ENCODE data around the gene RNGTT. TPM values are rescaled to one million over a fixed set of nuclear protein-coding genes. Genes with fewer than 3 reads are reported as not detected.

The RNGTT gene
- total RNA-seq, 2 experiments from 2014 or later: 11.6 to 12.4 TPM

GRCh38 chr6:88914895-88915598 lies 48.4 kb downstream of the RNGTT start:
- H3K9me3 ChIP-seq (ENCODE audit: control insufficient read depth in 1 of 2, insufficient read depth in 1 of 2, low read length in 2 of 2): no peaks in the 10 kb centered on the region
- Mint-ChIP-seq H3K27me3 (no peaks in the 10 kb centered on the region), H3K4me1 (ENCODE audit: low read depth) (peaks cover 63% of the 10 kb centered on the region), H3K27ac (no peak overlapping the region), H3K36me3 (ENCODE audit: low read depth) (peaks cover 57% of the 10 kb centered on the region), H3K4me3 (no peak overlapping the region), H3K9me3 (peaks cover 6% of the 10 kb centered on the region)
- intact Hi-C loops (cut with DNase I, micrococcal nuclease): no loop called here
- H3K36me3 ChIP-seq (ENCODE audit: insufficient read depth, low read length): no peaks in the 10 kb centered on the region
- H3K4me1 ChIP-seq (ENCODE audit: insufficient read depth, low read length): no peaks in the 10 kb centered on the region
- CTCF ChIA-PET: no interaction called here
- H3K27ac ChIP-seq (ENCODE audit: low read depth in 1 of 2, low read length in 2 of 2): no peak overlapping the region
- TF ChIP-seq, protein P1, sequence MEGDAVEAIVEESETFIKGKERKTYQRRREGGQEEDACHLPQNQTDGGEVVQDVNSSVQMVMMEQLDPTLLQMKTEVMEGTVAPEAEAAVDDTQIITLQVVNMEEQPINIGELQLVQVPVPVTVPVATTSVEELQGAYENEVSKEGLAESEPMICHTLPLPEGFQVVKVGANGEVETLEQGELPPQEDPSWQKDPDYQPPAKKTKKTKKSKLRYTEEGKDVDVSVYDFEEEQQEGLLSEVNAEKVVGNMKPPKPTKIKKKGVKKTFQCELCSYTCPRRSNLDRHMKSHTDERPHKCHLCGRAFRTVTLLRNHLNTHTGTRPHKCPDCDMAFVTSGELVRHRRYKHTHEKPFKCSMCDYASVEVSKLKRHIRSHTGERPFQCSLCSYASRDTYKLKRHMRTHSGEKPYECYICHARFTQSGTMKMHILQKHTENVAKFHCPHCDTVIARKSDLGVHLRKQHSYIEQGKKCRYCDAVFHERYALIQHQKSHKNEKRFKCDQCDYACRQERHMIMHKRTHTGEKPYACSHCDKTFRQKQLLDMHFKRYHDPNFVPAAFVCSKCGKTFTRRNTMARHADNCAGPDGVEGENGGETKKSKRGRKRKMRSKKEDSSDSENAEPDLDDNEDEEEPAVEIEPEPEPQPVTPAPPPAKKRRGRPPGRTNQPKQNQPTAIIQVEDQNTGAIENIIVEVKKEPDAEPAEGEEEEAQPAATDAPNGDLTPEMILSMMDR (IDR thresholded peaks at IDR 0.05): no peak
- no peak for DNase-seq
- H3K4me3 ChIP-seq (ENCODE audit: low read length): no peak overlapping the region
- no peaks in the 10 kb centered on the region for H3K27me3 ChIP-seq (ENCODE audit: control insufficient read depth in 1 of 2, insufficient read depth in 2 of 2, low read length in 2 of 2)
- ATAC-seq (ENCODE audit: poor library complexity): no peak
- POLR2A ChIA-PET: no interaction called here

DNA sequence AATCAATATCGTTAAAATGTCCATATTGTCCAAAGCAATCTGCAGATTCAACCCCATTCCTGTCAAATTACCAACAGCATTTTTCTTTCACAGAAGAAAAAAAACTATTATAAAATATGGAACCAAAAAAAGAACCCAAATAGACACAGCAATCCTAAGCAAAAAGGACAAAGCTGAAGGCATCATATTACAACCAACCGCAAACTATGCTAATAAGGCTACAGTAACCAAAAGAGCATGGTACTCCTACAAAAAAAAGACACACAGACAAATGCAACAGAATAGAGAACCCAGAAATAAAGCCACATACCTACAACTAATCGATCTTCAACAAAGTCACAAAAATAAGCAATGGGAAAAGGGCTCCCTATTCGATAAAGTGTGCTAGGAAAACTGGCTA lies 49.2 kb downstream of the RNGTT start:
- H3K9me3 ChIP-seq (ENCODE audit: control insufficient read depth in 1 of 2, insufficient read depth in 1 of 2, low read length in 2 of 2): no peaks in the 10 kb centered on the region
- no peak for DNase-seq
- Mint-ChIP-seq H3K27ac (no peak overlapping the region), H3K4me3 (no peak overlapping the region), H3K27me3 (no peaks in the 10 kb centered on the region), H3K4me1 (ENCODE audit: low read depth) (peaks cover 71% of the 10 kb centered on the region), H3K9me3 (peaks cover 6% of the 10 kb centered on the region), H3K36me3 (ENCODE audit: low read depth) (peaks cover 54% of the 10 kb centered on the region)
- H3K36me3 ChIP-seq (ENCODE audit: insufficient read depth, low read length): no peaks in the 10 kb centered on the region
- intact Hi-C loops (cut with DNase I, micrococcal nuclease): no loop called here
- H3K27me3 ChIP-seq (ENCODE audit: control insufficient read depth in 1 of 2, insufficient read depth in 2 of 2, low read length in 2 of 2): no peaks in the 10 kb centered on the region
- ChIA-PET POLR2A (no interaction called here), CTCF (no interaction called here)
- no peak overlapping the region for H3K4me3 ChIP-seq (ENCODE audit: low read length)
- ATAC-seq (ENCODE audit: poor library complexity): no peak
- H3K4me1 ChIP-seq (ENCODE audit: insufficient read depth, low read length): peaks cover 4% of the 10 kb centered on the region
- TF ChIP-seq, protein P1 (IDR thresholded peaks at IDR 0.05): no peak
- no peak overlapping the region for H3K27ac ChIP-seq (ENCODE audit: low read depth in 1 of 2, low read length in 2 of 2)

DNA sequence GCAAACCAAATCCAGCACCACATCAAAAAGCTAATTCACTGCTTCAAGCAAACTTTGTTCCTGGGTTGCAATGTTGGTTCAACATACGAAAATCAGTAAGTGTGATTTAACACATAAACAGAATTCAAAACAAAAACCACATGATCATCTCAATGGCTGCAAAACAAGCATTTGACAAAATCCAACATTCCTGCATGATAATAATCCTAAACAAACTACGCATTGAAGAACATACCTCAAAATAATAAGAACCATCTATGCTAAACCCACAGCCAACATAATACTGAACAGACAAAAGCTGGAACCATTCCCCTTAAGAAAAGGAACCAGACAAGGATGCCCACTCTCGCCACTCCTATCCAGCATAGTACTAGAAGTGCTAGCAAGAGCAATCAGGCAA lies 49.9 kb downstream of the RNGTT start:
- no peak for ATAC-seq (ENCODE audit: poor library complexity)
- no peak overlapping the region for H3K4me3 Mint-ChIP-seq
- peaks cover 79% of the 10 kb centered on the region for H3K4me1 Mint-ChIP-seq (ENCODE audit: low read depth)
- DNase-seq: no peak
- ChIA-PET CTCF (no interaction called here), POLR2A (no interaction called here)
- TF ChIP-seq, protein P1 (IDR thresholded peaks at IDR 0.05): no peak
- Histone ChIP-seq H3K4me3 (ENCODE audit: low read length) (no peak overlapping the region), H3K27ac (ENCODE audit: low read depth in 1 of 2, low read length in 2 of 2) (no peak overlapping the region), H3K27me3 (ENCODE audit: control insufficient read depth in 1 of 2, insufficient read depth in 2 of 2, low read length in 2 of 2) (no peaks in the 10 kb centered on the region), H3K9me3 (ENCODE audit: control insufficient read depth in 1 of 2, insufficient read depth in 1 of 2, low read length in 2 of 2) (no peaks in the 10 kb centered on the region), H3K36me3 (ENCODE audit: insufficient read depth, low read length) (no peaks in the 10 kb centered on the region), H3K4me1 (ENCODE audit: insufficient read depth, low read length) (peaks cover 10% of the 10 kb centered on the region)
- no peaks in the 10 kb centered on the region for H3K27me3 Mint-ChIP-seq
- no peak overlapping the region for H3K27ac Mint-ChIP-seq
- H3K36me3 Mint-ChIP-seq (ENCODE audit: low read depth): peaks cover 51% of the 10 kb centered on the region
- intact Hi-C loops (cut with DNase I, micrococcal nuclease): no loop called here
- peaks cover 6% of the 10 kb centered on the region for H3K9me3 Mint-ChIP-seq

Data from CD4-positive, alpha-beta T cell (primary cell).